H54 (cell line): ENCODE data around the gene GALNT13.

ENCODE experiments used
- DNase-seq: peaks from one replicate; pipeline ENCODE4 v3.0.0; 2011; ENCODE audit warnings: low spot score, mixed read lengths; ENCODE audit not compliant: insufficient read length
- FAIRE-seq: peaks from 3 replicates; lab custom pipeline; 2011; peaks lifted over from hg19 to GRCh38; lab: Jason Lieb, UNC
- POLR2A ChIP-seq: IDR thresholded peaks from 2 replicates; pipeline ENCODE4 v1.6.1; 2011; ENCODE audit warnings: low read depth, mild to moderate bottlenecking, low read length

Gene GALNT13

DNA sequence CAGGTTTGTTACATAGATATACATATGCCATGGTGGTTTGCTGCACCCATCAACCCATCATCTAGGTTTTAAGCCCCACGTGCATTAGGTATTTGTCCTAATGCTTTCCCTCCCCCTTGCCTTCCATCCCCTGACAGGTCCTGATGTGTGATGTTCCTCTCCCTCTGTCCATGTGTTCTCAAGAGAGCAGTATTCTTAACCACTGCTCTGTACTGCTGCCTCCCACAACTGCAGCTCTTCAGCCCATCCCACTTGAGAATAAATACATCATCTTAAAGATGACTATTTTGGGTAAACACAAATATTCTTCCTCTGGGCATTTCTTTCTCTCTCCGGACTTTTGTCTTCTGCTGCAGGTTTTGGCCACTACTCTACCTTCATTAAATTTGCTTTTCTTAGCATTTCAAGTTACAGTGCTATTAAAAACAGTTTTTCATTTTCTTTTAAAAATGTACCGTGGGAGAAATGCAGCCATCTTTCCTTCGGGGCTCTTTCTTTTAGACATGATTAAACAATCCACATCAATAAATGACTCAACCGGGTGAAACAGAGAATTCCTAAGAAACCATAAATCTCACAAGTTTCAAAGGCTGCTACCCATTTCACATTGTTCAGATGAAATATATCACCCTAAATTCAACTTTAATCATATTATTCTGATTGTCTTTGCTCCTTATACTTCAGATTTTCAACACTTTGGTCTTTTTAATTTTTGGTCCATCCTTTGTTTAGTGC is 323.4 kb downstream of the GALNT13 start:
- TF ChIP-seq POLR2A = no peak
- FAIRE-seq (peak; percentile 62), DNase-seq (no peak)

DNA sequence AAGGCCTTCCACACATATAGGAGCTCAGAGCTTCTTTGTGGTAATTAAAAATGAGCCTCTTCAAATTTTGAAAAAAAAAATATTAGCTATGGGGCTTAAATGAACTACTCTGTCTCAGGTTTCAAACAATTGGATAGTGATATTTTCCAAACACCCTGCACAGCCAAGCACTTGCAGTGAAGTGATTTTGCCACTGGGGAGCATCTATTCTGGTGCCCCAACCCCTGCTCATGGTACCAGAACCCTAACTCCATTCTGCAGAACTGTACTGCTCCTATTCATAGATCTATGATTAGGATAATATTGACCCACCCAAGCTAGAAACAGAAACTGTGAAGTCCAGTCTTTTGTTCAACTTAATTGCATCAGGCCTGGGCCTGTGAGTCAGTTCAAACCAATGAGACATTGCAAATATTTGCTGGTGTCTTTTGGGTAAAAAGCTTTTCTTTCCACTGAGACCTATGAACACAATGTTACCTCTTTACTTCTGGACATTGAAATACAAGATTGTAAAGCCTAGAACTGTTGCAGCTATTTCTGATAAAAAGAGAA is 324.0 kb downstream of the GALNT13 start:
- no peak for DNase-seq
- no peak for TF ChIP-seq POLR2A
- peak; percentile 75 for FAIRE-seq

DNA sequence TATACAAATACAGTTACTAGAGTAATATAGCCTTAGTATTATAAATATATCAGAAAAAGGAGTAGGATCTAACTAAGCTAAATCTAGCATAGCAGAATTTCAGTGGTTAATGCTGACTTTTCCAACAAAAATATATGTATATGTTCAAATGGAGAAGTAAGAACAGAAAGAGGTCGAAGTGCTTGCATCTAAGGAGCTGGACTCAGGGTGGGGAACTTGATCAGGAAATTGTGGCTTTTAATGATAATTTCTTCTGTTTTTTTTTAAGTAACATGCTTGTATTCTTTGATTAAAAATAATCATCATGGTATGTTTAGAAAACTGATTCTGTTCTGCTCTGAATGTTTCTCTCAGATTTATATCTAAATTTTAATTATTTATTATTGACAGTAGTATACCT is 327.1 kb downstream of the GALNT13 start:
- DNase-seq (no peak), FAIRE-seq (no peak)
- no peak for TF ChIP-seq POLR2A

DNA sequence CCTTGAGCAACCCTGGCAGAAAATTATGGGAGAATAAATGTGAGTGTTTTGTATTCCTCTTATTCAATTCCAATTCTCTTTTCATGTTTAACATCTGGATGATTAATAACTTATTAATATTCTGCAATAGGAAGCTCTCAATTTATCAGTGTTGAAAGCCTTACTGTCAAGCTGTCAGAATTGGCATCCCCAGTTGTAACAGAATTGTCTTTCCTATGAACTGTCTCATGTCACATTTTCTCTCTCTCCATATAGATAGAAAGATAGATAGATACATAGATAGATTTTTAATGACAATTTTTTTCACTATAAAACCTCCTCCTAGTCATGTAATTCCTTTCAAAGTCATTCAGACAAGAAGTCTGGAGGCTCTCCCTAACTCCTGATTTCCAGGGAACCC is 331.5 kb downstream of the GALNT13 start:
- FAIRE-seq (no peak), DNase-seq (no peak)
- TF ChIP-seq POLR2A = no peak

DNA sequence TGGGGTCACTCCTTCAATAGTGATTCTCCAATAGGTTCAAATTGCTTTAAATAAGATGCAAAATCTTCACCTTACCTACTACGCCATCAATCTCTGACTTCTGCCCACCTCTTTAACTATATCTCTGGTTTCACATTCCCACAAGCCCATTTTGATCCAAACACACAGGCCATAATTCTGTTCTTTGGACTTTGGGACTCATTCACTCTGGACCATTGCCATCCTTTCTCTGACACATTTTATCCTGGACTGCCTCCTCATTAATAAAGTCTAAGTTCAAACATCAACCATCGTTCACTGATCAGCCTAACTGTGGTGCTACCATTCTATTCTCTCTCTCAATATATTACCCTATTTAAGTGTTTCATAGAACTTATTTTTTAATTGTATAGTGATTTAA is 332.2 kb downstream of the GALNT13 start:
- FAIRE-seq (no peak), DNase-seq (no peak)
- TF ChIP-seq POLR2A = no peak

DNA sequence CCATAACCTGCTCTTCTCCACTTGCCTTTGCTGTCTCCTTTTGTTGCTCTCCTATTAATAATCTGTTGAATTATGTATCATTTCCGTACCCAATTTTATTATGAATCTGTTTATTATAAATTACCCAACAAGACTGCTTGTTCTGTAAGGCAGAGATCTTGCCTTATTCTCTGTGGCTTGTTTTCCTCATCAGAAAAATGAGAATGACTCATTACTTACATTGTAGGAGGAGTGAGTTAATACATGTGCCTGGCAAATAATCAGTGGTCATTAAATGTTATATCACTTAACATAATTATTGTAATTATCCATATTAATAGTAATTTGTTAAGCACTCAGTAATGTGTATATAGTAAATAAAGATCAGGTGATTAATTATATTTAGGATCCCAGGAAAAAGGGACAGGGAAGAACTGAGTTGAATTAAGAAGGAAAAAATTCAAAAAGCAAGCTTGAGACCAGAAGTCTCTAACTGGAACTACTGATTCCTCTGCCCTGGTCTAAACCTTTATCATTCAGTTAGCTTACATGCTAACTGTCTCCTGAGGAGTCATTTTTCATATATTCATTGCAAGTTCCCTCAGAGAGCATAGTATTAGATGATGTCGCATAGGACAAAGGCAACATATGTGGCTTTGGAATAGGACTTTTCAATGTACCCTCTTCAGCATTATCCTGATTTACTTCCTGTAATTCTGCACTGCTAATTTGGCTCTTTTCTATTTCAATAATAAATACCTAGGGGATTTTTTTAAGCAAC is 335.7 kb downstream of the GALNT13 start:
- TF ChIP-seq POLR2A = no peak
- FAIRE-seq (peak; percentile 71), DNase-seq (no peak)

DNA sequence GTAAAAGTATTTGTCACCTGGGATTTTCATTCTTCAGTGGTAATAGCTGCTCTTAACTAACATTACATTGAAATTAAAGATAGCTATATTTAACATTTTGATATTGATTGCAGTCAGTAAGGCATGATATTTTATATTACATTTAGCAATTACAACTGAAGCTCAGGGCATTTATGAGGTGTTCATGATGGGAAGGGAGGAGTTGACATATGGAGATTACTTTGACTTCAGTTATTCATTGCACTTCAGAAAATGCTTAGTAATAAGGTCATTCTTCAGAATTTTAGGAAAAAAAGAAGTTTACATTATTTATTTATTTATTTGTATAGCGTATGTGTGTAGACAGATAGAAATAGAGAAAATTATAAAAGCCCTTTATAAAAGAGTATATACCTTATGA is 352.0 kb downstream of the GALNT13 start:
- FAIRE-seq = no peak
- no peak for DNase-seq
- no peak for TF ChIP-seq POLR2A

DNA sequence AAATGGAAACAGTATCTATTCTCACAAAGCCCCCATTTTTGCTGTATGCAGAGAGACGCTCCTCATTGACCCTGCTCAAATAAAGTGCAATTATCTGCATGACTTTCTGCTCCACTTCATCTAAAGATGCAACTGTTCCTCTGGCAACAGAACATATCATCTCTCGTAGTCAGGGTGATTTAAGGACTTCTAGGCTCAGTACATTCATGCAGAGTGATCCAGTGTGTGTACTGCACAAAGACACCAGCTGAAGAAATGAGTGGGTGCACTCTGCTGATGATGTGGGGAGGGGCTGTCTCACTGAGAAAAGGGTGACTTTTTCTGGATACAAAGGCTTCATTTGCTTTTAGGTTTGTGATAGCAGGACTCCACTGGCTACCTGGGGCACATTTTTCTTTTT is 355.2 kb downstream of the GALNT13 start:
- DNase-seq (no peak), FAIRE-seq (no peak)
- no peak for TF ChIP-seq POLR2A

DNA sequence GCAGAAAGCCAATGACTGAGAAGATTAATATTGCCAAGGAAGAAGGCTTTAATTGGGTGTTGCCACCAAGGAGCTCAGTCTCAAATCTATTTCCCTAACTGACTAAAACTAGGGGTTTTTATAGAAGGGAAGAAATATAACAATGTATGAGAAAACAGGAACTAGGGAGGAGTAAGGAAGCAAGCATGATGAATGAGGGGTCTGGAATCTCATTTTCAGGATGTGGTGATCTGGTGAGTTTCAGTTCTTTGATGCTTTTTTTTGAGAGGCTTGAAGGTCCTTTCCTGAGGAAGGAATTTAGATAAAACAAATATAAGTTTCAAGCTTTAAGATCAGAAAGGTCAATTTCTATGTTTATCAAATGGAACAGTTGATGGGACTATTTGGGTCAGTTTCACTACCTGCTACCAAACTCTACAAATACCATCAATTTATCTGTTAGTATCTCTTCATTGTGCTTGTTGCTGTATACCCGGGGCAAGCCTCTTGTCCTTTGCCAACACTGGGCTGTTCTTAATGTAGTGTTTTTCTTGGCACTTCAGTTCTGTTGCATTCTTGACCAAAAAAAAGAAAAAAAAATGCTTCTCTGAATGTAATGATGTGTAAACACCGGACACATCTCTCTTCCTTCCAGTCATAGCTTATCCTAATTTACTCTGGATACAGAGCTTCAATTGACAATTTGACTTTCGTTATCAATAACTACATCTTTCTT is 357.0 kb downstream of the GALNT13 start:
- no peak for TF ChIP-seq POLR2A
- DNase-seq = no peak
- no peak for FAIRE-seq

DNA sequence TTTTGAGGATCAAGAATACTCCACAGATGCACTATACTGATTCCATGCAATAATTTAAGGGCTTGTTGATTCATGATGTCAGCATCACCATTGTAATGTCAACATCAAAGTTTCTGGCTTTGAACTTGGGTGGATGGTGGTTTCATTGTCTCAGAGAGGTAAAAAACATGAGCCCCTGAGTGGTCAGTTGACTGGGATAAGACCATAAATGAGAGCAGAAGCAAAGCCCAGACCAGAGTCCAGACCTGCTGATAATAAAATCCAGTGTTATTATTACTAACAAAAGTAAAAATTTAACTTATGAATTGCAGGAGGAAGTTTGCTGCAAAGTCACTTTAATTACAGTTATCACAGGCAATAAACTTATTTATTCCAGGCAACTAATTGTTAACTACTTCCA is 358.2 kb downstream of the GALNT13 start:
- FAIRE-seq (no peak), DNase-seq (no peak)
- TF ChIP-seq POLR2A = no peak

DNA sequence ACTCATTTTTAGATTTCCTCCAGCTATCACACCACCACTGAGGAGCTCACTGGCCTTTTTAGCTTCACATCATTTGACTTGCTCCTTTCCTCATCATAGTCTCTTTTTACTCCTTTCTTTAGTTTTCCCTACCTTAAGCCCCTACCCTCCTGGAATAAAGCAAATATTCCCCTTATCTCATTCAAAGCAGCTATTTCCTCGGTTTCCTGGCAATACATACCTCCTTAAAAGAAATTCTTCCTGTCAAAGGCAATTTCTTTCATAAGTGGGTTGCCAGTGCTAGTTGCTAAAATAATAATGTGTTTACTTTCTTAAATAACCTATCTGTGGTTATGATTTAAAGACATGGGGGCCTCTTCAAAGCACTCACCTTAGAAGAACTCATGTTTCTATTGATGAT is 359.3 kb downstream of the GALNT13 start:
- DNase-seq = no peak
- TF ChIP-seq POLR2A = no peak
- FAIRE-seq = no peak

DNA sequence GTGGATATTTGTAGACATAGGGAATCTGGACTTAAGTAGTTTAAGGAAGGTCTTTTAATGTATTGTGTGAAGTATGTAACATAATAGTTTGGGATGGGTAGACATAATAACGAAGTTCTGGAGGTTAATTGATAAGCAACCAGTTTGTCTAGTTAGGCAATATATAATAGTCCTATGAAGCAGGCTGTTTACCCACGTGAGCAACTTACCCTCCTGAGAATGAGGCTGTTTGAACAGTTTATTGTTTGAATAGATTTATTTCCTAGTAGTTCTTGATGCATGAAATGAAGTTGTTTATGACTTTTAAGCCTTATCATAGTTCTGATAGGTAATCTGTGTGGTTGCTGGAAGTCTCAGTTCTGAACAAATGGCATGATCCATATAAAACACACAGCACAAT is 361.5 kb downstream of the GALNT13 start:
- FAIRE-seq = no peak
- no peak for TF ChIP-seq POLR2A
- DNase-seq = no peak

DNA sequence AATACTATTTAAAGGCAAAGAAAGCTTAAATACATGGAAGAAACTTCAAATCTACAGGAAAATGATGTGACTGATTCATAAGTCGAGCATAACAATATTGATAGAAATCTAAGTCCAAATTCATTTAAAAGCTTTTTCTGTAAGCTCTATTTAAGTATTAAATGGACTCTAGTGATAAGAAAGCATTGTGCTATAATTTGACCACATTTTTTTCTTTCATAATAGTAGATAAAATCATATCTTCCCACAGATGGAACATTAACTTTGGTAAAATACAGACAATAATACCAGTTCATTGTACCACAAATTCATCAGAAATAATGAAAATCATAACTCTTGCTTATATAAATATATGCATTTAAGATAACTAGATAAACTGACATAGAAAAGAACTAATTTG is 366.5 kb downstream of the GALNT13 start:
- TF ChIP-seq POLR2A = no peak
- no peak for FAIRE-seq
- no peak for DNase-seq

DNA sequence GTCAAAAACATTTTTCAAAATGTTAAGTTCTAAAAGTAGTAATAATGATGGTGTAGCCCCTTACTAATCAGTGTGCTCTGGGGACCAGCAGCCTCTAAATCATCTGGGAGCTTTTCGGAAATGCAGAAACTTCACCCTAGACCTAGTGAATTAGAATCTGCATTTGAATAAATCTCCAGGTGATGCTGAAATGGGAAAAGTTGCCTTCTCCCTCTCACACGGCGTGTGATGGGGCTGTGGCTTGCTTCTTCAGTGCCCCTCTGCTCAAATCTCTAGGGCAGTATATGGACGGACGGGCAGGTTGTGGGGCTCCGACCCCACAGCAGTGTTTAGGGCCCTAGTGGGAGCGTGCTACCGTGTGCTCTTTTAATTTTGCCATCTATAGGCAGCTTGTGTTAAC is 368.6 kb downstream of the GALNT13 start:
- FAIRE-seq = no peak
- DNase-seq = no peak
- no peak for TF ChIP-seq POLR2A
